GM18907 (cell line): ENCODE results near the gene TPI1.
A peak's percentile ranks its signal among the peaks of the same experiment; 100 is the strongest.
"Not testable (repeated sequence)": the region's sequence is repeated elsewhere in the genome, so short reads cannot be mapped to it uniquely, and the experiment has no call there.

Source experiments
- ATAC-seq: cut with Tn5 transposase; IDR thresholded peaks from one replicate; pipeline ENCODE4 v1.9.1; 2021; ENCODE audit warnings: mild to moderate bottlenecking, moderate library complexity; ENCODE audit not compliant: unreplicated experiment

TPI1 gene

DNA sequence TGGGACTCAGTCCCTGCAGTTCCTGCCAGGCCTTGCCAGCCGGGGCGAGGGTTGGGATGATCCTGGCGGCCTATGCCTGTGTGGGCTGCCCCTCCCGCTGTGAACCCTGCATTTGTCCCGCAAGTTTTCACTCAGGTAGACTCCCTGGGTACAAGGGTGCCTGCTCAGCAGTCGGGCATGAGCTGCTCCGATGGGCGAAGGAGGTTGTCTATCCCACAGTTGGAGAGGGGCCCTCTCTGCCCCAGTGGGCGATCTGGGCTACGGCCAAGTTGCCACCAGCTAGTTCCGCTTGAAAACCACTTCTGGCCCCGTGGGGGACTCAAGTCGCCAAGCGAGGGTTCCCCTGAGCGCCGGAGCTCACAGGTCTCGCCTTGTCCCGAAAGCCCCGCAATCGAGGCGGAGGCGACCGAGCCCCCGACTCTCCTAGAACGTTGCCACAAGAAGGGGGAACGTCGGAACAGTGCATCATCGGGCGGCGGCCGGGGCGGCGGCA is 365 bp upstream of the TPI1 start:
- peak; percentile 24 for ATAC-seq

- no peak for ATAC-seq
Measured at GRCh38 chr12:6868211-6869048, 1.1 kb downstream of the TPI1 start.

DNA sequence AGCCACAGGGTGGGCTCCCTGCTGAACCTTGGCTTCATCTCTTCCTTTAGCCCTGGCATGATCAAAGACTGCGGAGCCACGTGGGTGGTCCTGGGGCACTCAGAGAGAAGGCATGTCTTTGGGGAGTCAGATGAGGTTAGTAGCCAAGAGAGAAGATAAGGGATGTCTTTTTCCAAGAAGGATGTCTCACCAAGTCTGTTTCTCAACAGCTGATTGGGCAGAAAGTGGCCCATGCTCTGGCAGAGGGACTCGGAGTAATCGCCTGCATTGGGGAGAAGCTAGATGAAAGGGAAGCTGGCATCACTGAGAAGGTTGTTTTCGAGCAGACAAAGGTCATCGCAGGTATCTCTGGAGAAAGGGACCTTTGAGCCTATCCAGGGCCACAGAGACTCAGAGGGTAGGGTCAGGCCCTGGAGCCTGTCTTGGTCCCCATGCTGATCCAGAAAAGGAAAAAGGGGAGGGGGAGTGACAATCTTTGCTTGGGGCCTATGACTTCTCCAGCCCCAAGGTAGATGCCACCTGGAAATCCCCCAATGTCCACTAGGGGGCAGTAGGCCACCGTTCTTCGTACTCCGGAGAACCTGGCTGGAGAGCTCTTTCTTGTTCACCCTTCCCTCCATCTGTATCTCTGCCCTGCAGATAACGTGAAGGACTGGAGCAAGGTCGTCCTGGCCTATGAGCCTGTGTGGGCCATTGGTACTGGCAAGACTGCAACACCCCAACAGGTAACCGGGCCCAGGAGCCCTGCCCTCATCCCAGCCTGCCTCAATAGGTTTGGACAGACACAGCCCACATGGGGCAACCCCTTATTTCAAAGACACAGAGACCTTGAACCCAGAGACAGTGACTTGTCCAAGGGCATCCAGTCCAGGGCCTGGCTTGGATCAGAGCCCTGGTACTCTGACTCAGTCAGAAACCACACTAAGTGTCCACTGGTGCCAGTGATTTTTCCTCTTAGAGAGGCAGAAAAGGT is 2.0 kb downstream of the TPI1 start:
- no peak for ATAC-seq

- not testable (repeated sequence) for ATAC-seq
Measured at GRCh38 chr12:6870304-6870703, 3.0 kb downstream of the TPI1 start.

DNA sequence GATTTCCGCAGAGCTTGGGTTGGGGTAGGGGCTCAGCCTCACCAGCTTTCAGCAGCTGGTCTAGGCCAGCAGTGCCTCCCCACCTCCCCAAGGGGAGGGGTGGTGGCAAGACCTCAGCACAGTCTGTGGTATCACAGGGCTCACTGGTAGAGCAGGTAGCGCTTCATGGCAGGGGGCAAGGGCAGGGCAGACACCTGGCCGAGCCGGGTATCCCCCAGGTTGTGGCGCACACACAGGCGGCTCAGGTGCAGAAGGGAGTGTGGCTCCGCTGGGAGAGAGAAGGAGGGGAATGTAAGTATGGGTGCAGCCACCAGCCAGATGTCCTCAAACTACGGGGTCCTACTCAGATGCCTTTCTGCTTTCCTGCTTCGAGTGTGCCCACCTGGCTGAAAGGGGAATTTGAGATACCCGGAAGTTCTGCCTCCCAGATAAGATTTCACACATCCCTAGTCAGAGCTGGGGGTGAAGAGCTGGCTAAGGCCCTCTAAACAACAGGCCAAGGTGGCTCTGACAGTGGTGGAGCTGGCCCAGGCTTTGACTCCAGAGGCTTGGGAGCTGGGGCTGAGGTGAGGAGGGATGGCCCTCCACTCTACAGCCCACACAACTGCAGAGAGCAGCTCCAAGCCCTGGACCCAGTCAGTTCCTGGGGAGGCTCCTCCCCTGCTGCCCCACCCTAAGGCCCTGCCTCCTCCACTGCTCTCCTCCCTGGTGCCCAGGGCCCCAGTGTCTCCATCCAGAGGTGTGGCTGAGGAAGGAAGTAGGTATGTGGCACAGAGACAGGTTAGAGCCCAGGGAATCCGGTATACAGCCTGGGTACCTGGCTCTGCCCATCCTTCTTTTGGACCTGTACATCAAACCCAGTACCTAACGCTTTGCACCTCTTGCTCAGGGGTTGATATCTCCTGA is 4.0 kb downstream of the TPI1 start:
- ATAC-seq: no peak

- peak; percentile 36 for ATAC-seq
Measured at GRCh38 chr12:6872073-6873048, 5.0 kb downstream of the TPI1 start.

- peak; percentile 73 for ATAC-seq
Measured at GRCh38 chr12:6873094-6874014, 6.0 kb downstream of the TPI1 start, which contains the start of gene SPSB2. SPSB2 (minus strand) TSS chr12:6873303; CDS start chr12:6872901, 402 bp downstream.

GRCh38 chr12:6874015-6874368 is 6.7 kb downstream of the TPI1 start:
- ATAC-seq: not testable (repeated sequence)

GRCh38 chr12:6879824-6880223 is 12.5 kb downstream of the TPI1 start:
- not testable (repeated sequence) for ATAC-seq

GRCh38 chr12:6883252-6883651 is 15.9 kb downstream of the TPI1 start:
- no peak for ATAC-seq

GRCh38 chr12:6883683-6884082 is 16.4 kb downstream of the TPI1 start:
- no peak for ATAC-seq

DNA sequence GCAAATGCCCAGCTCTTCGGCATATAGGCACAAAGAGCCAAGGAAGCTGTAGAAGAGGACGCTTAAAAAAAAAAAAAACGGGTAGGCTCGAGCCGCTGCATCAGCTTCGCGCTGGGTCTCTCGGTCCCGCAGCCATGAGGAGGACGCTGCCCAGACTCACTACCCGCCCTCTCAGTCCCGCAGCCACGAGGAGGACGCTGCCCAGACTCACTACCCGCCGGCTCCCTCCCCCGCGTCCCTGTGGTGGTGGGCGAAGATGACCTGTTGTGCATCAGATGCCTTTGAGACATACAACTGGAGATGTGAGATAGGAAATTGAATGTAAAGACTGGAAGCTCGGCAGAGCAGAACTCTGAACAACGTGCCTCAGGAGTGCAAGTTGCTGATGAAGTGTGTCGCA is 17.2 kb downstream of the TPI1 start:
- no peak for ATAC-seq

GRCh38 chr12:6886206-6886999 is 19.1 kb downstream of the TPI1 start:
- ATAC-seq: not testable (repeated sequence)

- ATAC-seq: no peak
Measured at GRCh38 chr12:6887460-6887859, 20.1 kb downstream of the TPI1 start.

DNA sequence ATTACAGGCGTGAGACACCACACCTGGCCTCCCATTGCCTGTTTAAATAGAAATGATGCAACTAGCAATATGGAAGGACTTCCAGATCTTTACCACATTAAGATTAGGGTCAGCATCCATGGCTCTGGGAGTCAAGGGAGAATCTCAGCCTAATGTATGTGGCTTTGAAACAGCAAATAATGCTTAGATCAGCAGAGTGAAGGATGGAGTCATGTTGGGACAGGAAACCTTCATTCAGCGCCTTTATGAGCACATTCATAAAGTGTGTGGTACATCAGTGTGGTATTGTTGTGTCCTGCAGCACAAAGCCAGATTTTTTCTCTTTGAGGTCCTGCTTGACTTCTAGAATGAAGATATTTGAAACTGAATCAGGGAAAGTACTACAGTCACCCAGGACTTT is 21.0 kb downstream of the TPI1 start:
- no peak for ATAC-seq

GRCh38 chr12:6888794-6889193 is 21.5 kb downstream of the TPI1 start:
- not testable (repeated sequence) for ATAC-seq
